DMS114 treated with DMSO at 0.1 percent for 48 hours (cell line): ENCODE measurements around the gene CA4.
"Not testable (repeated sequence)": the region's sequence is repeated elsewhere in the genome, so short reads cannot be mapped to it uniquely, and the experiment has no call there.

ENCODE experiments used
- DNase-seq: peaks from one replicate; lab custom pipeline; 2025; ENCODE audit not compliant: unreplicated experiment; lab: John Stamatoyannopoulos, UW

Gene CA4

DNA sequence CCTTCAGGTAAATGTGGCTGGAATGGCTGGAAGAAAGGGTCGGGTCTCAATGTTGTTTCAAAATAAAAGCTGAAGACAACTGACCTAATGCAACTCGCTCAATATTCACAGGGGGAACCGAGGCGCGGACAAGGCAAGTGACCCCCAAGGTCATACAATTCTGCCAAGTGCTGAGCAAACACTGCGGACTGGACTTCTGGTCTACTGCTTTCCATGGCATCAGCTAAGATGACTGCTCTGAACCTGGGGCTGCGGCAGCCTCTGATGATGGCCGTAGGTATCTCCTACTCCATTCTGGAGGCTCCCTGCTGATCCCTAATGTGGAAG, 21.9 kb downstream of the CA4 start:
- no peak for DNase-seq

DNA sequence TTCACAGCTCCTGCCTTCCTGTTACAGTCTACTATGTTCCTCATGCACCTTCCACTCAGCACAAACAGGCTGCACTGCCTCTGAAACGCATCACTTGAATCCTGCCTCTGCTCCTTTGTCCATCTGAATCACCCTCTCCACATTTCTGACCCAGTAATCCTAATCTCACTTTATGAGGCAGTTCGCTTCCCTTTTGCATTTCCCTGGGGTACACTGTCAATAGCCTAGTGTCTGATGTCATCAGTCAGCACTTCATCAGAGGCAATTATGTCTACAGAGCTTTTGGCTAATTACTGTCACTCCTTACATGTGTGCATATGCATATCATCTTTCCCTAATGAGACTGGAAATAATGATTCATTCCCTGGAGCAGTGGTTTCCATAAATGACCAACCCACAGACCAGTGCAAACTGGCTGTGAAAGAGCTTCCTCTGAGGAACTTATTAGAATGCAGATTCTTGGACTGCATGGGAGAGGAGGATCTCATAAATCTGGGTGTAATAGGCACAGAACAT, 23.6 kb downstream of the CA4 start:
- DNase-seq, result no peak

DNA sequence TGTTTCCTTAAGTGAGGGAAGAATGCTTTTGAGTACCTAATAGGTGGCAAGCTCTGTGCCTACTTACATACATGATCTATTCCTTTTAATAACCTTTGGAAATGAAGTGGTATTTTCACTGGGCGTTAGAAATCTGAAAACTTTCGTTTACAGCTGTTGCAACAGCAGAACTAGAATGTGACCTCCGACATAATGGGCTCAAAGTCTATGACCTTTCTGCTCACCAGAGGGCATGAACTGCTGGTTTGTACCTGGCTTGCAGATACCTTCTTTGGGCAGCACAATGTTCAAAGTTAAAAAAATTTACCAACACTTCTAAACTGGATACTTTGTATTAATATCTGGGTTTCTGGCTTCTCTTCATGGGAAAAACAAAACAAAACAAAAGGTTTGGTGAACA, 24.3 kb downstream of the CA4 start:
- DNase-seq, result no peak

DNA sequence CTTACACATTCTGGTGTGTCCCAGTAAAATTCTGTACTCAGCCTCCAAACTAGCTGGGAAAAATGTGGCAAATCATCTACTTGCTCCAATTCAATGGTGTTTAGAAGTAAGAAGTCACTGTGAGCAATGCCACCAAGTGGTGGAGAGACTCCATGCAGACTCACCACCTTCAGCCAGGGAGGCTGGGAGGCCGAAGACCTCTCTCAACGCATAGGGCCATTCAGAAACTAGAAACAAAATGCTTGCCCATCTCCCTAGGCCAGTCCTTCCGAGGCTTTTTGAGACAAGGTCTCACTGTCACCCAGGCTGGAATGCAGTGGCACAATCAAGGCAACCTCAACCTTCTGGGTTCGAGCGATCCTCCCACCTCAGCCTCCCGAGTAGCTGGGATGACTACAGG, 25.0 kb downstream of the CA4 start:
- peak; percentile 20 for DNase-seq

DNA sequence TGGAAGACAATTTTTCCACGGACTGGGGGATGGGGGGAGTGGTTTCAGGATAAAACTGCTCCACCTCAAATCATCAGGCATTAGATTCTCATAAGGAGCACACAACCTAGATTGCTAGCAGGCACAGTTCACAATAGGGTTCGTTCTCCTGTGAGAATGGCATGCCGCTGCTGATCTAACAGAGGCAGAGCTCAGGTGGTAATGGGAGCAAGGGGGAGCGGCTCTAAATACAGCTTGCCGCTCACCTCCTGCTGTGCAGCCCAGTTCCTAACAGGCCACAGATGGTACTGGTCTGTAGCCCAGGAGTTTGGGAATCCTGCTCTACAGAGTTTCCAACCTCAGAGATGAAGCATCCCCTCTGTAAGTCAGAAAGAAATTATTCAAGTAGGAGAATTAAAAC, 27.0 kb downstream of the CA4 start:
- not testable (repeated sequence) for DNase-seq

DNA sequence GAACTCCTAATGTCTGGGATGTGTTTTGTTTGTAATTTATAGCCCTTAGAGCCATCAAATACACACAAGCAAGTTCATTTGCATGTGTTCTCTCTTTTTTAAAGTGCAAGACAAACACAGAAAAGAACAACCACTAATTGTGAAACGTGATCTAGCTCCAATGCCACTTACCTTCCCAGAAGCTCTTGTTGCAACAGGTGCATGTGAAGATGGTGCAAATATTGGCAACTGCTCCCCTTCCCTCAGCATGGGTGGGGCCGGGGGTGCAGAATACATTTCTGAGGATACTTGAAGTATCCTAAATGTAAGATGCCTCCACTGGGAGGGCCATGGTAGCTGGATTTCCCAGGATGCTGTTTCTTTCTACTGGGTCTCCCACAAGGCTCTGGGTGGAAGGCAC, 28.4 kb downstream of the CA4 start:
- not testable (repeated sequence) for DNase-seq

DNA sequence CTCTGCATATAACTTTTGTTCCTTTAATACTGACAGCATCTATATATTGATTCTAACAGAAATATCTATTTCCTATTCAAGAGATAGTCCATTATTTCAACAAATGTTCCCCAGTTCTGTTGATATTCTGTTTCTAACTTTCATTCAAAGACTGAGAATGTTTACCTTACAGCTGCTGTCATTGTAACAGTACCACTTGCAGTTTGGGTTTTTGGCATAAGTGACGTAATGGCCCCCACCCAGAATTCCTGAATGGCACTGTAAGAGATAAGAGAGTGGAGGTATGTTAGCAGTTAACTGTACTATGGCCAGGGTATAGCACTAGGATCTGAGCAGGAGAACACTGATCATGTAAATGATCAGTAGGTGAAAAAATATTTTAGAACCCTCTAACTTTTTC, 30.6 kb downstream of the CA4 start:
- not testable (repeated sequence) for DNase-seq

DNA sequence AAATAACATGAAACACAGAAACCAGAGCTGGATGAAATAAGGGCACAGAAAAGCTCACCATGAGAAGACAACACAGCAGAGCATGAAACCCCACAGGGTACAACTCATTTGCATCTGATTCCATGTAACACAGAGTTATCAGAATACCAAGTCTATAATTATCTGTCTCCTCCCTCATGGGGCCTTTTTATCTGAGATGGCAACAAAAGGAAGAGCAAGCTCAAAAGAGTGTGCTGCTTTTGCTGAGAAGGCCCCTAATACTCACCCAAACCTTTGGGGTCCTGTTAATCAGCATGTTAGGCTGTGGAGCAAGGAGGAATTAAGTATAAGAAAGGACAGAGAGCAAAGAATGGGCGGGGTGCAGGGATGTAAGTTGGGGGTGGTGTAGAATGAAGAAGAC, 36.6 kb downstream of the CA4 start:
- DNase-seq, result not testable (repeated sequence)

DNA sequence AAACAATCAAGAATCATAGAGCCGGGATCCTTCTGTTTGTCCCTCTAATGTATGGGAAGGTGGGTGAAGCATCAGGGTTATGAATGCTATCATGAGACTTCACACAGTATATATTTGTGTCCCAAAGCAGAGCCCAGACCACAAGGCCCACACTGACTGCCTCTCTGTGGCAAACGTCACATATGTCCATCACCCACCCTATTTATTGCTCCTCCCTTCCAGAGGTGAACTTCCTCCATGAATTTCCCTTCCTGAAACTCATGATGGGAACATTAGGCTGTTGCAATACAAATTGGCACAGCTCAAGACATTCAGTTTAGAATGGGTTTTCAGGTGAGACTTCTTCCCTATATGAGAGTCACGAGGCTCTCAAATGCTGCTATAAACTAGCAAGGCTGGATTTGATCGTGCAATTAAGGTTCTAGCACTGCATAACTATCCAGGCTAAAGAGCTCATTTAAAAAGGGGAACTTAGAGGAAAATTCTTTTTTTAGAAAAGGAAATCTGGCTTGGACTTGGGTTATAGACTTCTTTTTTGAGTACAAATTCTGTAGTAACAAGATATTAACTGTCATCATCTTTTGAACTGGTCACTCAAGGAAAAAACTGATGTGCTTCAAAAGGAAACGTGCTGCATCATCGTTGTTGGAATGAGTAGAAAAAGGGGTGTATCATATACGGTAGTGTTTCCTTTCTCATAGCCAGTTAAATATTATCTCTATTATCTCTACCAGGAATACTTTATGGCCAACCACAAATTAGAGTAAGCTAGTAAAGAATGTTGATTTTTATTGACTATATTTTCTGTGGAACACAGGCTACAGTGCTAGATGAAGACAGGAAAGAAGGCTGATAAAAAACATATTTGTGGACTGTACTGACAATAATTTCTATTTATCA, 37.3 kb downstream of the CA4 start:
- not testable (repeated sequence) for DNase-seq

DNA sequence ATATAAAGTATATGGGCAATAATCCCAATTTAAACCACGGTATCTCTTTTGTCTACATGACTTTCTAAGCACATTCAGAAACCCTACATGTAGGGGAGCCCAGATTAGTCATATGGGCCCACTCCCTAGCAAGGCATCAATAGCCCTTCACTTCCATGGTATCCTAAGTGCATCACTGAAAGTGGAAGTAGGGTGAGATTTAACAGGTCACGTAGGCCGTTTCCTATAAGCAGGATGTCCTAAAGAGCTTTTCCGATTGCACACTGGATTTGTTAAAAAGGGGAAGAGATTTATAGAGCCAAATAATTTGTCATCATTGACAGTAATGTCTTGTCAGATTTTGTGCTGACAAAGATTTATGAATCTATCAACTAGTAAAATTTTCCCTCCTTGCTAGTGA, 39.0 kb downstream of the CA4 start:
- no peak for DNase-seq

DNA sequence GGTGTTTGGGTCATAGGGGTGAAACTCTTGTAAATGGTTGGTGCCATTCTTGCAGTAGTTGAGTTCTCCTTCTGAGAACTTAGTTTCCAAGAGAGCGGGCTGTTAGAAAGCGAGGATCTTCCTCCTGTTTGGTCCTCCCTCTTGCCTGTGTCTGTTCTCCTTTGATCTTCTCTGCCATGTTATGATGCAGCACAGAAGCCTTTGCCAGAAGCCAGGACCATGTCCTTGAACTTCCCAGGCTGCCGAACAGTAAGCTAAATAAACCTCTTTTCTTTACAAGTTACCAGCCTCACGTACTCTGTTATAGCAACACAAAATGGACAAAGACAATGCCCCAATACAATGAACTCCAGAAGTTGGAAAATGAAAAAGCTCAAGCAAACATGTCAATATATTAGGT, 40.3 kb downstream of the CA4 start:
- DNase-seq, result not testable (repeated sequence)

DNA sequence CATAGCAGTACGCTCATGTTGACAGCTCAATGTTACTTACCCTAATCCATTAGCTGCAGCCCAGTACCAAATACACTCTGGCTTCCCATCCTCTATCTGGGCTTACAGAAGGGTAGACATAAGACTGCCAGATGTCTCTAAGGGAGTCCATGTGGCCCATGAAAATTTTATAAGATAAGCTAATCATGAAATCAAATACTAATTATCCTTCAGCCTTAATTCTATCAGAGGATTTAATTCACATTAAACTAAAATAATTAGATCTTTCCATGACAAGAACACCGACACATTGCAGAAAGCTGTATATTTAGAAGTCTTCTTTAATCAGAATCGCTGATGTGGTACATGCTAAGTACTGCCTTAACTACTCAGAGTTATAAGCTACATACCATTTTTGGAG, 43.3 kb downstream of the CA4 start:
- DNase-seq, result not testable (repeated sequence)

DNA sequence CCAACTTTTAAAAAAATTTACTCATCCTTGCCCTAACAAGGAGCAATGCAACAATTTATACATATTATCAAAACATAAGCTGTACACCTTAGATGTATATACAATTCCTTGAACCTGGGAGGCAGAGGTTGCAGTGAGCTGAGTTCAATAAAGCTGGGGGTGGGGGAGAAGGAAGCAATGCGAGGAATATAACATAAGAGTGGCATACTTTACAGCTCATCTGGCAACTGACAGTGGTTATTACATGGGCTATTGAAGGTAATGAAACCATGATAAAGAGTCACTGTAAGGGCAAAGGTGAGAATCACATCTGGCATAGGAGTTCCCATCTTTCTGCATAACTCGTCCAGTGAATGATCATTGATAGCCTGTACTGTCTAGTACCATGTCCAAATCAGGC, 43.7 kb downstream of the CA4 start:
- DNase-seq, result no peak

DNA sequence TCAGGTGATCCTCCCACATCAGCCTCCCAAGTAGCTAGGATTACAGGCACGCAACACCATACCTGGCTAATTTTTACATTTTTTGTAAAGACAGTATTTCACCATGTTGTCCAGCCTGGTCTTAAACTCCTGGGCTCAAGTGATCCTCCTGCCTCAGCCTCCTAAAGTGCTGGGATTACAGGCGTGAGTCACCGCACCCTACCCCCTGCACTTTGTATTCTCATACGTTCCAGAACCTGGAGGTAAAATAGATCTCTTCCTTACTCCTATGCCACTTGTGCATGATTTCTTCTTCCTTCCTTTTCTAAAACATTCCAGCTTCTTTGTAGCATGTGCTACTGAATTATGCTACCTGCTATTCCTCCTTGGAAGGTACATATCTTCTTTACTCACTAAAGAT, 44.4 kb downstream of the CA4 start:
- not testable (repeated sequence) for DNase-seq

DNA sequence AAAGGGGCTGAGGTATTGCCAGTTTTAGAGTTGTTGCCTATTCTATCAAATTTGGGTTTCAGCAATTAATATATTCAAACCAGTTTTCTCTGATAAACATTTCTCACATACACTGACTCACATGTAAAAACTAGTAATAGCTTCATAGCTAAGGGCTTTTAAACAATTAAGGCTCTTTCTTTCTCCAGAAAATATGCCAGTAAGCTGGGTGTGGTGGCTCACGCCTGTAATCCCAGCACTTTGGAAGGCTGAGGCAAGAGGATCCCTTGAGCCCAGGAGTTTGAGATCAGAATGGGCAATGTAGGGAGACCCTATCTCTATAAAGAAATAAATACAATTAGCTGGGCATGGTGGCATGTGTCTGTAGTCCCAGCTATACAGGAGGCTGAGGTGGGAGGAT, 48.9 kb downstream of the CA4 start:
- DNase-seq, result not testable (repeated sequence)

DNA sequence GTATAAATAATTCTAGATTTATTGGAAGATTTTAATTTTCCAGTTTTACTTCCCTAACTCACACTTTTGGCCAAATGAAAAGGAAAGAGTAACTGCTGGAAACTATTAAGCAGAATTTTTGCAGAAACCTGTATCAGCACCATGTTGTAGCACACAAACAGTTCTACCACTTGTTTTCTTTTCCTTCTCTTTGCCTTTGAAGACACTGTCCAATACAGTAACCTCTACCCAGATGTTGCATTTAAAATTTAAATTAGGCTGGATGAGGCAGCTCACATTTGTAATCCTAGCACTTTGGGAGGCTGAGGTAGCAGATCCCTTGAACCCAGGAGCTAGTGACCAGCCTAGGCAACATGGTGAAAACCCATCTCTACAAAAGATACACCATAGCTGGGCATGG, 56.0 kb downstream of the CA4 start:
- DNase-seq, result not testable (repeated sequence)

DNA sequence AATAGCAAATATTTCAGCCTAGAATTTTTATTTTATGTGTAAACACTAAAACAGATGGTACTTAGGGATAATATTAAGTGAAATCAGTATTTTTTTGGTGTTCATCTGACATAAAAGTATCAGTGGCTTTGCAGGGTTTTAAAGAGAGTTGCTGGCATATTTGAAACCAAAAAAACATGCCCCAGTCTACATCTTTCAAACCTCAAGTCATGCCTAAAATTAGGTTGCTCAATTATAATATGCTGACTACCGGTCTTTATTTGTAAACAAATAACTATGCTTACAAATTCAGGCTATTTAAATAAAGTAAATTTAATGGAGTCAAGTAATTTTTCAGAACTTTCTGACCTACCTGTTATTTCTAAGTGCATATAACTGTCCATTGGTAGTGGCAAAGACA, 58.5 kb downstream of the CA4 start:
- not testable (repeated sequence) for DNase-seq
